ENCODE data around the gene C4B.
"Not testable (repeated sequence)": the region's sequence is repeated elsewhere in the genome, so short reads cannot be mapped to it uniquely, and the experiment has no call there.

C4B gene

DNA sequence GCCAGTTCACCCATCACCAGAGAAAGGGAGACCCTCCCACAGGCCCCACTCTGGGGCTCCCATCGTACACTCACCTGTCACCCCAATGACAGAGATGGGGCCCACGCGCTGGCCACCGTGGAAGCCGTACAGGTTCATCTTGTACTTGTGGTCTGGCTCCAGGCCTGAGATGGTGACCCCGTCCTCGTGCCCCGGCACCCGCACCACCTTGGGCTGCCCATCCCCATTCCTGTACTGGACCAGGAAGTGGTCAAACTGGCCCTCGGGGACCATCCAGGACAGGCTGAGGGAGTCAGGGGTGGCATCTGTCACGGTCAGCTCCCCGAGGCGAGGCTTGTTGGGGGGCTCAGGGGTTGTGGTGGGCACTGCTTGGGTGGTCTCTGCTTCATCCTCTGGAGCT is 38.7 kb downstream of the C4B start:
- DNase-seq (ENCODE audit: low spot score), result not testable (repeated sequence)

DNA sequence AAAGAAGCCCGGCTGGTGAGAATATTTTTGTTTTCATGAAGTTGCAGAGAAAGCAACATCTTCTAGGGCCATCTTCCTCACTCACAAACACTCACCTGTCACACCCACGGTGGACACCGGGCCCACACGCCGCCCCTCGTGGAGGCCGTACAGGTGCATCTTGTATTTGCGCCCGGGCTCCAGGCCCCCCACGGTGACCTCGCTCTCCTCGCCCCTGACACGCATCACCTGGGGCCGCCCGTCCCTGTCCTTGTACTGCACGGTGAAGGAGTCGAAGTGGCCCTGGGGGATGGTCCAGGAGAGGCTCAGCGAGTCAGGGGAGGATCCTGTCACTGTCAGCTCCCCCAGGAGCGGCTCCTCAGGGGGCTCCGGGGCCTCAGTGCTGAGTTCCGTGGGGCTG is 41.2 kb downstream of the C4B start:
- DNase-seq (ENCODE audit: low spot score), result not testable (repeated sequence)

DNA sequence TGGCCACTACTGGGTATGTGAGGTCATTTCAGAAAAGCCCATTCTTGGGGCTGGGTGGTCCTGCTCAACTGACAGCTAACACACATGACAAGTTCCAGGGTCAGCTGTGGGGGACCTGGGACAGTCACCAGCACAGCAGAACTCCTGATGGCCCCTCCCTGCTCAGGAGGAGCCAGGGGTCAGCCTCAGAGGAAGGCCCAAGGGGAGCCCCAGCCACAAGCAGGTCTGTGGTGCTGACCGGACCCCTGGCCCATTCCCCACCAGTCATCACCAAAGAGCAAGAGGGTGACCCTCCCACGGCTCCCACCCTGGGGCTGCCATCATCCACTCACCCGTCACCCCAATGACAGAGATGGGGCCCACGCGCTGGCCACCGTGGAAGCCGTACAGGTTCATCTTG is 41.7 kb downstream of the C4B start:
- DNase-seq (ENCODE audit: low spot score), result no peak

DNA sequence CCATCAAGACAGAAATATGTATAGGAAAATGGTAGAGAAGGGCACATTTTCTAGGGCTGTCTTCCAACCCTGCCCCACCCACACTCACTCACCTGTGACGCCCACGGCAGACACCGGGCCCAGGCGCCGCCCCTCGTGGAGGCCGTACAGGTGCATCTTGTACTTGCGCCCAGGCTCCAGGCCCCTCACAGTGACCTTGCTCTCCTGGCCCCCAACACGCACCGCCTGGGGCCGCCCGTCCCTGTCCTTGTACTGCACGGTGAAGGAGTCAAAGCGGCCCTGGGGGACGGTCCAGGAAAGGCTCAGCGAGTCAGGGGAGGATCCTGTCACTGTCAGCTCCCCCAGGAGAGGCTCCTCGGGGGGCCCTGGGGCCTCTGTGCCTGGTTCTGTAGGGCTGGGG is 43.4 kb downstream of the C4B start:
- DNase-seq (ENCODE audit: low spot score), result no peak

DNA sequence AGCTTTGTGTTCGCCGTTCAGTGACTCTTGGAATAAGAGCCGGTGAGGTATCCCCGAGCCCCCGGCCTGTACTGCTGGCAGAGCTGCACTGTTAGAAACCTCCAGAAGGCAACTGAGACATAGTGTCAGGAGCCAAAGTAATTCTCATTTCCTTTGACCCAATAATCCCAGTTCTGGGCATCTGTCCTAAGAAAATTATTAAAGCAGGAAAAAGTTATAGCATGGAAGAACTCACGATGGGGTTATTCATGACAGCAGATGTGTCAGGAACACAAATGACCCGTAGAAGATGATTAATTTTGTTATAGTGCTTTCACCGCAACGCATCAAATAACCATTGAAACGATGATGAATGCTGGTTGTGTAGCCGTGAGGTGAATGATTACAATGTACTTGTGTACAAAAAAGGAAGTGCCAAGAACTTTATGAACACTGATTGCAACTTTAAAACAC is 43.9 kb downstream of the C4B start:
- no peak for DNase-seq (ENCODE audit: low spot score)

DNA sequence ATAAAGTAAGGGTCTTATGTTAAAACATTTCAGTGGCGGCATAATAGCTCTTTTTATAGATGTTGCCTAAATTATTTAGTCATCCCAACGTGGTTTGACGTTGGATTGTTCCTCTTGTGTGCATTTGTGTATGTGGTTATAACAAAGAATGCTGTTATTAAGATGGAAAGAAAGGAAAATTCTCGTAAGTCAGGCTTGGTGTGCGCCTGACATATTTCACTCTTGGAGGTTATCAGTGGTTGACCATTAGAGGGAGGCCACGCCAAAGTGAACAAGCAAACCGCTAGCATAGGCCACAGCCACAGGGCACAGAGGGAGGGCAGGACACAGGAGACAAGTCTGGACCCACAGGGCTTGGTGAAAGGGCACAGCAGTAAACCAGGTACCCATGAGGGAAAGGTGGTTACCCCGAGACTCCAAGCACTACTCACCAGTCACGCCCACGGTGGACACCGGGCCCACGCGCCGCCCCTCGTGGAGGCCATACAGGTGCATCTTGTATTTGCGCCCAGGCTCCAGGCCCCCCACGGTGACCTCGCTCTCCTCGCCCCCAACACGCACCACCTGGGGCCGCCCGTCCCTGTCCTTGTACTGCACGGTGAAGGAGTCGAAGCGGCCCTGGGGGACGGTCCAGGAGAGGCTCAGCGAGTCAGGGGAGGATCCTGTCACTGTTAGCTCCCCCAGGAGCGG is 46.5 kb downstream of the C4B start:
- DNase-seq (ENCODE audit: low spot score), result no peak

DNA sequence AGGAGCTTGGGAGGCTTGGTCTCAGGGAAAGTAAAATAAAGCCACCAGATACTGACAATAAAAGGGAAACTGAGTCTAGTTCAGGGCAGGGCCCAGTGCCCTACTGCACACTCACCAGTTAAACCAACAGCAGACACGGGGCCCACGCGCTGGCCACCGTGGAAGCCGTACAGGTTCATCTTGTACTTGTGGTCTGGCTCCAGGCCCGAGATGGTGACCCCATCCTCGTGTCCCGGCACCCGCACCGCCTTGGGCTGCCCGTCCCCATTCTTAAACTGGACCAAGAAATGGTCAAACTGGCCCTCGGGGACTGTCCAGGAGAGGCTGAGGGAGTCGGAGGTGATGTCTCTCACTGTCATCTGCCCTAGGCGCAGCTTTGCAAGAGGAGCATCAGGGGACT is 50.1 kb downstream of the C4B start:
- no peak for DNase-seq (ENCODE audit: low spot score)

DNA sequence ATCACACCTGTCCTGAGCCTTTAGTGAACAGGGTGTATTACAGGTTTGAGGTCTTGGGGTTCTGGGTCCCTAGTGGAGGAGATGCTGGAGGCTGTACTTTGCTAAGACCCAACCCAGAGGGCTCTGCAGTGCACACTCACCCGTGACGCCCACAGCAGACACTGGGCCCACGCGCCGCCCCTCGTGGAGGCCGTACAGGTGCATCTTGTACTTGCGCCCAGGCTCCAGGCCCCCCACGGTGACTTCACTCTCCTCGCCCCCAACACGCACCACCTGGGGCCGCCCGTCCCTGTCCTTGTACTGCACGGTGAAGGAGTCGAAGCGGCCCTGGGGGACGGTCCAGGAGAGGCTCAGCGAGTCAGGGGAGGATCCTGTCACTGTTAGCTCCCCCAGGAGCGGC is 52.9 kb downstream of the C4B start:
- DNase-seq (ENCODE audit: low spot score), result not testable (repeated sequence)

DNA sequence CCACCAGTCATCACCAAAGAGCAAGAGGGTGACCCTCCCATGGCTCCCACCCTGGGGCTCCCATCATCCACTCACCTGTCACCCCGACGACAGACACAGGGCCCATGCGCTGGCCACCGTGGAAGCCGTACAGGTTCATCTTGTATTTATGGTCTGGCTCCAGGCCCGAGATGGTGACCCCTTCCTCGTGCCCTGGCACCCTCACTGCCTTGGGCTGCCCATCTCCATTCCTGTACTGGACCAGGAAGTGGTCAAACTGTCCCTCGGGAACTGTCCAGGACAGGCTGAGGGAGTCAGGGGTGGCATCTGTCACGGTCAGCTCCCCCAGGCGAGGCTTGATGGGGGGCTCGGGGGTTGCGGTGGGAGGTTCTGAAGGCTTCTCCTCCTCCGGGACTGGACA is 53.7 kb downstream of the C4B start:
- not testable (repeated sequence) for DNase-seq (ENCODE audit: low spot score)

DNA sequence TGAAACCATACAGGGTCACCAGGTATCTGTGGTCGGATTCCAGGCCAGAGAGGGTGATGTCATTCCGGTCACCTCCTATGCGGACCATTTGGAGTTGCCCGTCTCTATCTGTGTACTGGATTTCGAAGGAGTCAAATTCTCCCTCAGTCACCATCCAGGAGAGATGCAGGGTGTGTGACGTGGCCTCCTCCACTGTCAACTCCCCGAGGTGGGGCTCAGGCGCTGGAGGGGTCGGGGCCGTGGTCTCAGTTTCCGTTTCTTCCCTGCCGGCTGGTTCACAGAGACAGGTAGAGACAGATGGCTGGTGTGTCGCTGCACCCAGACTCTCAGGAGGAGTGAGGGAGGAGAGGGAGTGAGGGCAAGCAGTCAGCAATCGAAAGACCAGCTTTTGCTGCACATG is 54.3 kb downstream of the C4B start:
- DNase-seq (ENCODE audit: low spot score), result no peak

DNA sequence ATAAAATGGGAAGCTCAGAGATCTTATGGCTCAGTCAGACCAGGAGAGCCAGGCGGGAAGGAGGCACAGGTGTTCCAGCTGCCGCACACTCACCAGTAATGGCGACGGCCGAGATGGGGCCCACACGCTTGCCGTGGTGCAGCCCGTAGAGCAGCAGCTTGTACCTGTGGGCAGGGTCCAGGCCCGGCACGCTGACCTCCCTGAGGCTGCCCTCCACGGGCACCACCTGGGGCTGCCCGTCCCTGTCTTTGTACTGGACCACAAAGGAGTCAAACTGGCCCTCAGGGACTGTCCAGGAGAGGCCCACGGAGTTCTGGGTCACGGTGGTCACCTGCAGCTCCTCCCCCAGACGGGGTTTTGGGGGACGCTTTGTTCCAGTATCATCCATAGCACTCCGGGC is 54.9 kb downstream of the C4B start:
- no peak for DNase-seq (ENCODE audit: low spot score)

DNA sequence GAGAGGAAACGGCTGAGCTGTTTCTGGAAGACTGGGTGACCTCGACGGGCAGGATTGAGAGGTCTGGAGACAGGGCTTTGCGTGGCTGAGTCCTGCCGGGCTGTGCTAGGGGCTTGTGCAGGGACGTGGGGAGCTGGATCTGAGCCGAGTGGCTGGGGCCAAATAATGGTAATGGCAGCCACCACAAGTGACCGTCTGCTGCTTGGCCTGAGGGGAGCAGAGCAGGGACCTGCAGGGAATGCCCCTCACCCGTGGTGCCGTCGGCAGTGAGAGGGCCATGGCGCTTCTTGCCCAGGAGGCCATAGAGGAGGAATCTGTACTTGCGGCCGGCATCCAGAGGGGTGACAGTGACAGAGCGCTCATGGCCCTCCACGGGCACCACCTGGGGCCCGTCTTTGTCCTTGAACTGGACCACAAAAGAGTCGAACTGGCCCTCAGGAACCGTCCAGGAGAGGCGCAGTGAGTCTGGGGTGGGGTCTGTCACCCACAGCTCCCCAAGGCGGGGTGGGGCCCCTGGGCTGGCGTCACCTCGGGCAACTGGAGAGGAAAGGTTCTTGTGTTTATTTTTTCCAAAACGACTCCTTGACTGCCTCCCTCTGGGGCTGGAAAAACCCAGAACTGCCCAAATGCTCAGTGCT is 55.4 kb downstream of the C4B start:
- no peak for DNase-seq (ENCODE audit: low spot score)

DNA sequence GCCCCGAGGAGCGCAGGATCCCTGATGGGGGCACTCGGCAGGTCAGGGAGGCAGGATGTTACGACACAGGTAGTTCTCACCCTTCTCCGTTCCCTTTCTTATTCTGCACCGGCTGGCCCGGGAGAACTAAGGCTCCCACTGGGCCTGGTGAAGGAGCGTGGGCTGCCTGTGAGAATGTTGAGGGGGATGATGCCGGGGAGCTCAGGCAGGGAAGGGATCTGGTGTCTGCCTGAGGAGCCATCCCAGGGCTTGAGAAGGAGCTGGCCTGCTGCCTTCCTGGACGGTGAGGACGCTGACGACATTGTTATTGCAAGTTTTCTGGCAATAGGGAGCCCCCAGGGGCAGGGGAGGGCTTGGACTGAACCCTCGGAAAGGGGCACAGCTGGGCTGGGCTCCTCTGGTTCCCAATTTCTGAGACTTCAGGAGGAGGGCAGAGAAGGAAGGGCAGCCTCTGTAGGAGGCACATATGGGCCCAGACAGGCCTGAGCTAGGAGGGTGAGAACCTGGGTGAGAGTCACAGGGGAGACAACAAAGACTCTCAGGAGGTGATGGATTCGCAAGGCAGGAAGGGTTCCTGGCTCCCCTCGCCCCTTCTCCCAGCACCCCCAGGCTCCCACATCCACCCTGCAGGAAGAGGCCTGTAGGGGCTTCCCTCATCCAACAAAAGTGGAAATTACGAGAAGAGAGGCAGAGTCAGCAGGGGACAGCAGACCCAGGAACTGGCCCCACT is 56.4 kb downstream of the C4B start:
- no peak for DNase-seq (ENCODE audit: low spot score)

DNA sequence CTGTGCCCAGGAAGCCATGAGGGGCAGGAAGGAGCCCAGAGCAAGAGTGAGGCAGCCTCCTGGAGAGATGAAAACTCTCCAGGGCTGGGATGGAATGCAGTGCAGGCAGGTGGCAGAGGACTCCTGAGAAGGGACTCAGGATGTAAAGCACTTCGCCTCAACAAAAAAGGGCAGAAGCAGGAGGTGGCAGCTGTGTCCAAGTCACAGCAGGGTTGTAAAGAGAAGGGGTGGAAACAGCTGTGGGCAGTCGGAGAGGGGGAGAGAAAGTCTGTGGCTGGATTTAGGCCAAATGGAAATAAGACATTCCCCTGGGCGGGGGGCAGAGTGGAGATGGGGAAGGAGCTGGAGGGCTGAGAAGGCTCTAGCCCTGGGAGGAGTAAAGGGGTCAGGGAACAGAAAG is 58.5 kb downstream of the C4B start:
- no peak for DNase-seq (ENCODE audit: low spot score)

DNA sequence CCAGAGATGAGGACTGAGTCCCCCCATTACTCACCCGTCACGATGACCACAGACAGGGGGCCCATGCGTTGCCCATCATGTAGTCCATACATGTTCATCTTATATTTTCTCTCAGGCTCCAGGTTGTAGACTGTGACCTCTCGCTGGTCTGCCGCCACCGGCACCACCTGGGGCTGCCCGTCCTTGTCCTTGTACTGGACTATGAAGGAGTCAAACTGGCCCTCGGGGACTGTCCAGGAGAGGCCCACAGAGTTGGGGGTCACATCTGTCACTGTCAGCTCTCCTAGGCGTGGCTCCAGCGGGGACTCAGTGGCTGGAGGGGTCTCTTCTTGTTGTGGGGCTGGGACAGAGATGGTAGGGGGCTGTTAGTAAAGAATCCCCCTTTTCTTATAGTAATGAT is 59.0 kb downstream of the C4B start:
- no peak for DNase-seq (ENCODE audit: low spot score)

DNA sequence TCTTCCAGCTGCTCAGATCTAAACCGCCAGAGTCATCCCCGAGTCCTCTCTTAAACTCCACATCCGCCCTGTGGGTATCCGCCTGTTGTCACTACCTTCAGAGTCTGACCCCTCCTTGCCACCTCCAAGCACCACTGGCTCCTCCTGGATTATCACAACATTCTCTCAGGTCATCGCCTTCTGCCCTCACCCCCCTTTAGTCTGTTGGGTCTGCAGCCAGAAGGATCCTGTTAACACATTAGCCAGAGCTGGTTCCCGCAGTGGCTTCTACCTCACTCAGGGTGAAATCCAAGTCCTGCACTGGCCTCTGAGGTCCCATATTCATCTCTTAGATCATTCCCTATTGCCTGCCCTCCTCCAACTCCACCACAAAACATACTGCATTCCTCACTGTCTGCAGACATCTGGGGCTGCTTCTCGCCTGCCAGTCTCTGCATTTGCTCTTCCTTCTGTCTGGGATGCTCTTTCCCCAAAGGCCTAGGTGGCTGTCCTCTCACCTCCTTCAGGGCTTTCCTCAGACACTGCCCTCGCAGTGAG is 60.5 kb downstream of the C4B start:
- peak; percentile 40 for DNase-seq (ENCODE audit: low spot score)

DNA sequence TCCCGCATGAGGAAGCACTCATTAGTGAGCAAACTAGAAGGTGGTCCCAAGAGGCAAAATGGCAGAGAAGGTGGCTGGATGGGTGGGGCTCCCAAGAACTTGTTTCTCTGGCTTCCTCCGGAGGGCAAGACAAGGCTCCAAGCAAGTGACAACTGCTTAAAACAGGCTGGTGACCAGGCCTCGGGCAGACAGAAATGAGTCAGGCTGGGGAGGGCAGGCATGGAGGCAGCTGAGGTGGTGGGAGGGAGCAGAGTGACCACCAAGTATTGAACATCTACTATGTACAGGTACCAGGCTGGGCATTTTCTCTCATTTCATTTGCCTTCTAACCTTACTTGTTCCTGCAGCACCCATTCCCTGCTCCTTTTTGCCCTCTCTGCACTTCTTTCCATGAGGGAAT is 61.2 kb downstream of the C4B start:
- peak; percentile 51 for DNase-seq (ENCODE audit: low spot score)

DNA sequence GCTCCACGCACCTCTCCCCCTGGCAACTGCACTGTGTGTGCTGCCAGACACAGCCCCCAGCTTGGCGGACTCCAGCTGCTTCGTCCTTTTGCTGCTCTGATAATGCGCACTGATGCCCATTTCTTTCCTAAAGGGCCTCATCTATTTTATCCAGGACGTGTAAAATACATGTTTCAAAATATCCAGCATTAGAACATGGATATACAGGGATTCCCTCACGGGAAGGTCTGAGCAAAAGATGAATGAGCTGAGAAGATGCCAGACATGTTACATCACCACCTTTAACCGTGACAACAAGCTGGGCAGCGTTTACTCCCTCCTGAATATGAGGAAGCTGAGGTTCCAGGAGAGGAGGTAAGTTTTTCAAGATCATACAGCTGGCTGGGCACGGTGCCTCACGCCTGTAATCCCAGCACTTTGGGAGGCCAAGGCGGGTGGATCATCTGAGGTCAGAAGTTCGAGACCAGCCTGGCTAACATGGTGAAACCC is 61.8 kb downstream of the C4B start:
- DNase-seq (ENCODE audit: low spot score), result peak; percentile 94

DNA sequence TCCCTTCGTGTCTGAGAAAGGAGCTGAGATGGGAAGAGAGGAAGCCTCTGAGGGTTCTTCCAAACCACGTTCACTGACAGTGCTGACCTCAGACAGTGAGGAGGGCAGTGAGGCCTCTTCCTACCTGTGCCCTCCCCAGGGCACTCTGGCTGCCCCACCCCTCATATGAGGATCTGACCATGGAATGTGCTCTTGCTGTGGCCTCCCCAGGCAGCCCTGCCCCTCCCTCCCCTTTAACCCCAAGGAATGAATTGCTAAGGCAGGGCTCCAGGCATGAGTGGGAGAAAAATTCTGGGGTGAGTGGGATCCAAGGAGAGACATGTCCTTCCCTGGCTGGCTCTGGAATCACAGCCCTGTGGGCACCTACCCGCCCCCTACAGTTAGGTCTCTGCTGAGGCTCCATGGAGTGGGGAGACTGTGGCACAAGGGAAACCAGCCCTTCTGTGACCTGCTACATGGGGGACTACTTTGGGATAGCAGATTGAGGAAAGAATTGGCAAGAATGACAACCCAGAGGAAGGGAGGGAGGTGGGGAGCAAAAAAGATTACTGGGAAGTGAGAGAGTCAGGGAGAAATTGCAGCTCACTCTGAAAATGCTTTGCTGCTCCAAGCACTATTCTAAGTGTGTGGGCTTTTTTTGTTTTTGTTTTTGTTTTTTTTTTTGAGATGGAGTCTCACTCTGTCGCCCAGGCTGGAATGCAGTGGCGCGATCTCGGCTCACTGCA is 65.1 kb downstream of the C4B start:
- DNase-seq (ENCODE audit: low spot score), result no peak

DNA sequence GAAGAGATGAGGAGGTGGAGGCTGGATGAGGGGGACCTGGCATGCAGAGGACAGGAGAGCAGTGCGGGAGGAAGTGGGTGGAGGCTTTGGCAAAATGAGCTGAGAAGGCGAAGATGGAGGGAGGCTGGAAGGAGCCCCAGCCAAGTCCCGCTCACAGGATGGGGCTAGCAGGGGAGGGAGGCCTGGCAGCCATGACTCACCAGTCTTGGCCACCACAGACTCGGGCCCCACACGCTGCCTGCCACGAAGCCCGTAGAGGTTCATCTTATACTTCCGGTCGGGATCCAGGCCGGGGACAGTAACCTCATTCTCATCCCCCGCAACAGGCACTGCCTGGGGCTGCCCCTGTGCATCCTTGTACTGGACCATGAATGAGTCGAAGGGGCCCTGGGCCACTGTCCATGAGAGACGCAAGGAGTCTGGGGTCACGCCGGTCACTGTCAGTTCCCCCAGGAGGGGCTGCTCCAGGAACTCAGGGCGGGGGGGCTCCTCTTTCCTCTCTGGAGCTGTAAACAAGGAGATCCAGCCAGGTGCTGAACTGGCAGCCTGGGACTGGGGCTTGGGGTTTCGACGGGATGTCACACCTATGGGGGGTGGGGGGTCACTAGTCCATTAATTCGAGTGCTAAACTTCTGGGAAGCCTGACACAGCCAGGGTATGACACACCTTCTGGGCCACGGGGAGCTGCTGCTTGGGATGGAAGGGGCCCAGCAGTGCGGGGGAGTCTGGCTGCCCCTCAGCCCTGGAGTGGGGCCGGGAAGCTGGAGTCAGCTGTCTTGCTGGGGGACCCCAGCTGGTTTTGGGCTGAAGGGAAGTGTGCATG is 66.8 kb downstream of the C4B start:
- DNase-seq (ENCODE audit: low spot score), result peak; percentile 31

DNA sequence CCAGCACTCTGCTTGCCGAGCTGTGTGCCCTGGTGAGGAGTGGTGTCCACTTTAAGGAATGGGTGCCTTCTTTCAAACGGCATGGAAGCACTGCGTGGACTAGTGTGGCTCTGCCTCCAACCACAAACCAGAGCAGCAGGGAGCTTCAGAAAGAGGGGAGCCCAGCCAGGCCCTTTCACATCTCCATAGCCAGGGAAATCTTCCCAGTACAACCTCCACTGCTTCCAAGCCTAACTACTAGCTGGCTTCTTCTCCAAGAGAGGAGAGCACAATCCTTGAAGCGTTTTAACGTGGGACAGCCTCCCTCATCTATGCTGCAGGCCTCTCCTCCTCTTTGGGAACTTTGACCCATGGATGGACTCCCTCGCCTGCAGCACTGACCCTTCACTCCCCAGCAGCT is 67.9 kb downstream of the C4B start:
- DNase-seq (ENCODE audit: low spot score), result no peak

Measured in kidney tubule cell (primary cell).